Measurements from ENCODE around the gene KIF6.

The KIF6 gene

DNA sequence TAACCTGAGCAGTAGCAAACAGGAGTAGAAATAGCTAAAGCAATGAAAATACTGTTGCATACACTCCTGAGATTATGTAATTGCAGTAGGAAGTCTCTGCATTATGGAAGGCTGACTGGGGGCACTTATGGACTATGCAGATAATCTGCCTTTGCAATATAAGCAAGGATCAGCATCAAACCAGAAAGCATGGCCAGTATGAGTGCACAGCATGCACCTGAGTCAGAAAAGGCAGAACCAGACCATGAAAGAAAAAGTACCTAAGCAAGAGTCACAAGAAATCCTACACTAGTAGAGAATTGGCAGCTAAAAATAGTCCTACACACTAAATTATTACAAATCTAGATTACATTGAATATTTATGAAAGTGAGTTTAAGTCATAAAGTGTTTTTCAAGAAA is 164.3 kb downstream of the KIF6 start:
- no peak overlapping the region for H3K4me2 ChIP-seq (ENCODE audit: low read length)
- H3K9me3 ChIP-seq (replicated peaks; ENCODE audit: low read length) = no peaks in the 10 kb centered on the region
- no peak overlapping the region for H3K9ac ChIP-seq (ENCODE audit: low read depth, low read length)
- no peaks in the 10 kb centered on the region for H3K36me3 ChIP-seq (ENCODE audit: insufficient read depth, low read length)
- H3K4me3 ChIP-seq (ENCODE audit: low read length) = no peak overlapping the region
- no peaks in the 10 kb centered on the region for H3K4me1 ChIP-seq (ENCODE audit: control insufficient read depth, insufficient read depth, low read length)
- H3K27me3 ChIP-seq (ENCODE audit: control insufficient read depth, insufficient read depth, low read length) = no peaks in the 10 kb centered on the region

DNA sequence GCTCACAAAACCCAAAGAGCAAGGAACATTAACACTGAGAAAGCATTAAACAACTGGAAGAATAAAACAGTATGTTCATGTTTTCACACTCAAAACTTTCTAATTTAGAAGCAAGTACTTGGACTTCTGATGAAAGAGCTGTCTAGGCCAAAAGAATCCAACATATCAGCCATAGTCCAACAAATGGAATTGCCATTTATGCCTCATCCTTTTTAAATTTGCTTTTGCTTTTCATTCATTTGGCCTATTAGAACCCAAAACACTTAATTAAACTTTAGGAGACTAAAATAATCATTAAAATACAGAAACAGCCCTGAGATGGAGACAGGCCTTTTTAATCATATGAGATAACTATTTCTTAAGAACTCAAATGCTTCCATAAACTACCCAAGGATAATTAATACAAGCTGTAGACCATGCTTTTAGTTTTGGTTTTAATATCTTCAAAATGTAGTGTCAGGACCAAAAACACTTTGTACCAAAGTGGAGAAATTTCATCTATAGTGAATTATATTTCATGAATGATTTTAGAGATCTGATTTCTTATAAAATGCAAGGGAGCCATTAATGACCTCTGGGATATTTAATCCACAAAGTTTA is 166.5 kb downstream of the KIF6 start:
- no peaks in the 10 kb centered on the region for H3K36me3 ChIP-seq (ENCODE audit: insufficient read depth, low read length)
- H3K9ac ChIP-seq (ENCODE audit: low read depth, low read length) = no peak overlapping the region
- peaks cover 4% of the 10 kb centered on the region for H3K27me3 ChIP-seq (ENCODE audit: control insufficient read depth, insufficient read depth, low read length)
- no peaks in the 10 kb centered on the region for H3K9me3 ChIP-seq (replicated peaks; ENCODE audit: low read length)
- no peak overlapping the region for H3K4me2 ChIP-seq (ENCODE audit: low read length)
- no peaks in the 10 kb centered on the region for H3K4me1 ChIP-seq (ENCODE audit: control insufficient read depth, insufficient read depth, low read length)
- H3K4me3 ChIP-seq (ENCODE audit: low read length) = no peak overlapping the region

DNA sequence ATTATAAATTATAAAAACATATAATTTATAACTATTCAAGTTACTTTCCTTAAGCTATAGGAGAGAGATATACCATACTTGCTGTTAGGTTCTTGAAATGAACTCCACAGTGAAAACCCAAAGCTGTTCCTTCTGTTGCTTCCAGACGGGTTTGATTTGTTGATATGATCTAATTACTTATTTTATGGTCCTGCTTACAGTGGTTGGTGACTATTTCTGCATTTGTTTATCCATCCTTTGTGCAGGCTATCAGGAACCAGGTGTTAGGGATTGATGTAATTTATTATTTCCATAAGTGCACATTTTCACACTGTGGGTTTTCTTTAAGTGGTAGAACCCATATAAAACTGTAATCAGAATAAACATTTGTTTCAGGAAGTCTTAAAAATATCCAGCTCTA is 167.1 kb downstream of the KIF6 start:
- Histone ChIP-seq H3K9me3 (replicated peaks; ENCODE audit: low read length) (no peaks in the 10 kb centered on the region), H3K9ac (ENCODE audit: low read depth, low read length) (no peak overlapping the region), H3K27me3 (ENCODE audit: control insufficient read depth, insufficient read depth, low read length) (peaks cover 4% of the 10 kb centered on the region), H3K4me1 (ENCODE audit: control insufficient read depth, insufficient read depth, low read length) (no peaks in the 10 kb centered on the region), H3K36me3 (ENCODE audit: insufficient read depth, low read length) (no peaks in the 10 kb centered on the region), H3K4me2 (ENCODE audit: low read length) (no peak overlapping the region), H3K4me3 (ENCODE audit: low read length) (no peak overlapping the region)

DNA sequence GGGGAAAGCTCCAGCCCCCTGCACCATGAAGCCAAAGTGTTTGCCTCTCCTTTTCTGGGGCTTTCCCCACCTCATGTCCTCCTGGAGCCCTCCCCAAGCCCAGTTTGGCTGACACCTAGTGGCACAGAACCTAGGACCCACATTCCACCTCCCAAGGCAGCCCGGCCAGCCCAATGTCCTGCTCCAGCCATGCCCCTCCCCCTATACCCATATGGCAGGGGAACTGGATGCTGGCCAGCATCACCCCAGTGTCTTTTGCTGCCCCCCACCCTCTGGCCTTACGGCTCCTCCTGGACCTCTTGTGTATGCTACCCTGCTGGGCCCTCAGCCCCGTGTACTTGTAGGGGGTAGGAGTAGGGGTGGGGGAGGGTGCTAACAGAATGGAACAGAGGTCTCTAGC is 170.1 kb downstream of the KIF6 start:
- Histone ChIP-seq H3K27me3 (ENCODE audit: control insufficient read depth, insufficient read depth, low read length) (peaks cover 4% of the 10 kb centered on the region), H3K4me3 (ENCODE audit: low read length) (no peak overlapping the region), H3K9me3 (replicated peaks; ENCODE audit: low read length) (no peaks in the 10 kb centered on the region), H3K4me2 (ENCODE audit: low read length) (no peak overlapping the region), H3K4me1 (ENCODE audit: control insufficient read depth, insufficient read depth, low read length) (no peaks in the 10 kb centered on the region), H3K9ac (ENCODE audit: low read depth, low read length) (no peak overlapping the region), H3K36me3 (ENCODE audit: insufficient read depth, low read length) (no peaks in the 10 kb centered on the region)

DNA sequence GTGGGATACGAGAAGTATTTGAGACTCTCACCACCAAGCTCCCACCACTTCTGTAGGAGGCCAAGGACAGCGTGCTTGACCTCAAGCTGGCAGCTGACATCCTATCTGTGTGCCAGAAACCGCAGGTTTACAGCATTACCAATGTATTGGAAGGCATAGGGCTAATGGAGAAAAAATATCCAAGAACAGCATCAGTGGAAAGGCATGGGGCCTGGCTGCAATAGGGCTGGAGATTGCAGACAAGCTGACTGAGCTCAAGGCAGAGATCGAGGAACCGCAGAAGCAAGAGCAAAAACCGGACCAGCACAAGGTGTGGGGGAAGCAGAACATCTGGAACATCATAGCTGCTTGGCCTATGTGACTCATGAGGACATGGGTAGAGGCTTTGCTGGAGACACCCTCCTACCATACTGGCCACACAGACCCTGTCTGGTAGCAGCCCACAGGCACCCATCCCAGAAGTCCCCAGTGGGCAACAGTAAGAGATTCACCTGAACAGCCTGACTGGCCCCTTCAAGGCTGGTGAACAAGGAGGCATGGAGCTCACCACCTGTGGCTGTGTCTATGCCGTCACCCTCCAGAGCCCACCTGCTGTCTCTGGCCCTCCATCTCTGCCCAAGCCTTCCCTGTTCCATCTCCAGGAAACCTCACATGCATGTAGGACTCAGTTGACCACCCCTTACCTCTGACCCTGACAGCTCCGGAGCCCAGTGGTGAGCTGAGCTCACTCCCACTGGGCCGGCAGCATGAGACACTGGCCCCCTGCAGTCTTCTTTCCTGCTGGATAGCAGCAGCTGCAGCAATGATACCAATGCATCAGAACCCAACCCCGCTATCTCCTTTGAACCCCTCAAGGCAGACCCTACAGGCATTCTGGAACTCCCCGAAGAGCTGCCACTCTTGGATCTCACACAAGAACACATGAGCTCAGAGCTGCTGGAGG is 171.1 kb downstream of the KIF6 start:
- H3K27me3 ChIP-seq (ENCODE audit: control insufficient read depth, insufficient read depth, low read length) = peaks cover 4% of the 10 kb centered on the region
- no peaks in the 10 kb centered on the region for H3K36me3 ChIP-seq (ENCODE audit: insufficient read depth, low read length)
- no peak overlapping the region for H3K9ac ChIP-seq (ENCODE audit: low read depth, low read length)
- H3K9me3 ChIP-seq (replicated peaks; ENCODE audit: low read length) = no peaks in the 10 kb centered on the region
- H3K4me2 ChIP-seq (ENCODE audit: low read length) = no peak overlapping the region
- H3K4me1 ChIP-seq (ENCODE audit: control insufficient read depth, insufficient read depth, low read length) = no peaks in the 10 kb centered on the region
- H3K4me3 ChIP-seq (ENCODE audit: low read length) = no peak overlapping the region

DNA sequence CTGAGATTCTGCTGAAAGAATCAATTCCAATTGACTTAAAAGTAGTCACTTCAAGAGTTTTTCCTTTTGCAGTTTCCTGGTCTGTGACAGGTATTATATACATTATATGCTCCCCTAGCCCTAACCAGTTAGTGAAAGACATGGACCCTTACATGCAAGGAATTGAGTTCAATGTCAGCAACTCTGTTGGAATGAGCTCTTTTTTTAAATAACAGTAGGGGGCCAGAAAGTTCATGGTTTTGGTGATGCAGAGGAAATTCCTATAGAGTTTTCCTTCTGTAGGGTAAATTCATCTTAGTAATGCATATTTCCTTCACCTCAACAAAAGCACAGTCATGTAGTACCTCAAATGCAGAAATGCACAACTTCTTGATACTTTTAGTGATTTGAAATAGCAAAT is 172.2 kb downstream of the KIF6 start:
- Histone ChIP-seq H3K9ac (ENCODE audit: low read depth, low read length) (no peak overlapping the region), H3K36me3 (ENCODE audit: insufficient read depth, low read length) (no peaks in the 10 kb centered on the region)

DNA sequence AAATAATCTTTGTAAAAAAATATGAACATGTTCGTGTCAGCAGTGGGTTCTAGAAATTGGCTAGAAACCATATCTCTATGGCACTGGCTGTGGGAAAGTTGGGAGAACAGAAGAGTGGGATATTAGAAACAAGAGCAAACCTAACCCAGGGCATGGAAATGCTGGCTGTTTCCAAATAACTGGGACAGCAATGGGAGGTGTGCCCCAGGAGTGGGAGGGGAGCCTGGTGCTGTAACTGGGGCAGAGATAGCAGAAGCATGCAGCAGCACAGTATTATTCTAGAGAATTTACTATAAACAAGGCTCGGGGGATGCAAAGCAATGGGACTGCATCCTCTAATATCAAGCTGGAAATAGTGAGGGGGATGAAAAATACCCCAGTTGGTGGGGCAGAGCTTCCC is 175.0 kb downstream of the KIF6 start:
- Histone ChIP-seq H3K9me3 (replicated peaks; ENCODE audit: low read length) (no peaks in the 10 kb centered on the region), H3K4me1 (ENCODE audit: control insufficient read depth, insufficient read depth, low read length) (no peaks in the 10 kb centered on the region), H3K4me2 (ENCODE audit: low read length) (no peak overlapping the region), H3K4me3 (ENCODE audit: low read length) (no peak overlapping the region), H3K27me3 (ENCODE audit: control insufficient read depth, insufficient read depth, low read length) (peaks cover 10% of the 10 kb centered on the region), H3K9ac (ENCODE audit: low read depth, low read length) (no peak overlapping the region), H3K36me3 (ENCODE audit: insufficient read depth, low read length) (no peaks in the 10 kb centered on the region)

More for the DNA sequence above, 172.2 kb downstream of the KIF6 start:
- H3K27me3 ChIP-seq (ENCODE audit: control insufficient read depth, insufficient read depth, low read length) = peaks cover 10% of the 10 kb centered on the region
- H3K4me2 ChIP-seq (ENCODE audit: low read length) = no peak overlapping the region
- no peak overlapping the region for H3K4me3 ChIP-seq (ENCODE audit: low read length)
- no peaks in the 10 kb centered on the region for H3K4me1 ChIP-seq (ENCODE audit: control insufficient read depth, insufficient read depth, low read length)
- H3K9me3 ChIP-seq (replicated peaks; ENCODE audit: low read length) = no peaks in the 10 kb centered on the region

DNA sequence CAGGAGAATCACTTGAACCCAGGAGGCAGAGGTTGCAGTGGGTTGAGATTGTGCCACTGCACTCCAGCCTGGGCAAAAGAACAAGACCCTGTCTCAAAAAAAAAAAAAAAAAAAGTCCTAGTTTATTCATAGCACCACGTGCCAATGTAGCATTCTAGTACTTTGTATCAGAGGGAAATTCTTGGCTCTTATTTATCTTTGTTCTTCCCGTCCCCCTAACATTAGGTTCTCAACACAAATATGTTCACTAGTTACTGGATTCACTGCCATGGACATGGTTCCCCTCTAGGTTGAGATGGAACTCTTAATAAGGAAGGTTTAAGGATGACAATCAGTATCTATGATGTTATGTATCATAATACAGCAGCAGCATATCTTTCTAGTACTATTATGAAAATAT is 178.5 kb downstream of the KIF6 start:
- no peaks in the 10 kb centered on the region for H3K4me1 ChIP-seq (ENCODE audit: control insufficient read depth, insufficient read depth, low read length)
- H3K27me3 ChIP-seq (ENCODE audit: control insufficient read depth, insufficient read depth, low read length) = peaks cover 6% of the 10 kb centered on the region
- H3K4me3 ChIP-seq (ENCODE audit: low read length) = no peak overlapping the region
- H3K9ac ChIP-seq (ENCODE audit: low read depth, low read length) = no peak overlapping the region
- no peak overlapping the region for H3K4me2 ChIP-seq (ENCODE audit: low read length)
- no peaks in the 10 kb centered on the region for H3K36me3 ChIP-seq (ENCODE audit: insufficient read depth, low read length)
- H3K9me3 ChIP-seq (replicated peaks; ENCODE audit: low read length) = no peaks in the 10 kb centered on the region

DNA sequence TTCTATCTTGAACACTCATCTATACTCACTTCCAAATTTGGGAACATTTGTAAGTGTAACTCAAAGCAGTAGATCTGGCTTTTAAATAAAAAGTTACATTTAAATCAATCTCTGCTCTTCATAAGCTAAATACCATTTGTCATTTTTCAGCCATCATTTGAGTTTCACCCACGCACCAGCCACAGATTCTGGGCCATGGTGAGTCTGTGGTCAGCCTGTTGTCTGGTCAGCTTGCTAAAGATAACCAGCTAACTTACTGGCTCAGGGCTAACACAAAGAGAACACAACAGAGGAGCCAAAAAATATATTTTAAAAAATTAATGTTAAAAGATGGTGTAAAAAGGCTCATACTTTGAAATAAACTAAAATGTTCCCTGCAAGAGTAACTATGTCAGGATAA is 181.3 kb downstream of the KIF6 start:
- no peak overlapping the region for H3K9ac ChIP-seq (ENCODE audit: low read depth, low read length)
- H3K36me3 ChIP-seq (ENCODE audit: insufficient read depth, low read length) = no peaks in the 10 kb centered on the region
- H3K4me3 ChIP-seq (ENCODE audit: low read length) = no peak overlapping the region
- H3K27me3 ChIP-seq (ENCODE audit: control insufficient read depth, insufficient read depth, low read length) = peaks cover 6% of the 10 kb centered on the region
- no peaks in the 10 kb centered on the region for H3K9me3 ChIP-seq (replicated peaks; ENCODE audit: low read length)
- no peaks in the 10 kb centered on the region for H3K4me1 ChIP-seq (ENCODE audit: control insufficient read depth, insufficient read depth, low read length)
- no peak overlapping the region for H3K4me2 ChIP-seq (ENCODE audit: low read length)

DNA sequence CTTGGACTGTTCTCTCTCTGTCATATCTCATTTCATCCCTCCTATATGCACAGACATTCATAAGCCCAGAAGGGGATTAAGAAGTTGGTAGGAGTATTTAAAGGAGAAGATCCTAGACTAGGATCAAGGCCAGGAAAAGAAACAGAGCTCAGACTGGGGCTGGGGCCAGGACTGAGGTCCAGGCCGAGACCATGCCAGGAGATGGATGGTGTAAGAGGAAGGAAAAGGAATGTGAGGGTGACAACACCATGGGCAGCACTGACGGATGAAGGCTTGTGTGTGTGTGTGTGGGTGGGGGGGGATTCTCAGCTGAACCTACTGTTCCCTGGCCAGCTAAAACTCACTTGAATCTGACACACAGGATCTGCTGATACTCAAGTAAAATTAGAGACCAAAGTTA is 182.1 kb downstream of the KIF6 start:
- Histone ChIP-seq H3K9ac (ENCODE audit: low read depth, low read length) (no peak overlapping the region), H3K4me3 (ENCODE audit: low read length) (no peak overlapping the region), H3K36me3 (ENCODE audit: insufficient read depth, low read length) (no peaks in the 10 kb centered on the region)

DNA sequence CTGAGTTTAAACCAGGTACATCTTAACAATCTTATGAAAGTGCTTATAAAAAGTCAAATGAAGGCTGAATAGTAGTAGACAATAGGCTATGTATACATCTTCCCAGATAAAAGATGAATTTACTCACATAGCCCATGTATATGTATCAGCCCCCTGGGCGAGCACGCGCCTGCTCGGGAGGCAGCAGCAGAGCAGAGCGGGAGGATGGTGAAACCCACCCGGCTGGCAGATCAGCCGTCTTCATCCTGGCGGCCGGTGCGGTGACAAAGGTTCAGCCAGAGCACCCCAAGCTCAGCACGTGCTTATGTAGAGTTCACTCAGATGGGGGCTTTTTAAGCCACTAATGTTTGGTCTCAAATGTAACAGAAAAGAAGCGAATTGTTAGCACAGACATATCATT is 184.8 kb downstream of the KIF6 start:
- Histone ChIP-seq H3K4me3 (ENCODE audit: low read length) (no peak overlapping the region), H3K4me1 (ENCODE audit: control insufficient read depth, insufficient read depth, low read length) (no peaks in the 10 kb centered on the region), H3K9ac (ENCODE audit: low read depth, low read length) (no peak overlapping the region), H3K36me3 (ENCODE audit: insufficient read depth, low read length) (no peaks in the 10 kb centered on the region), H3K27me3 (ENCODE audit: control insufficient read depth, insufficient read depth, low read length) (no peaks in the 10 kb centered on the region), H3K9me3 (replicated peaks; ENCODE audit: low read length) (no peaks in the 10 kb centered on the region), H3K4me2 (ENCODE audit: low read length) (no peak overlapping the region)

More for the DNA sequence above, 182.1 kb downstream of the KIF6 start:
- H3K4me2 ChIP-seq (ENCODE audit: low read length) = no peak overlapping the region
- no peaks in the 10 kb centered on the region for H3K9me3 ChIP-seq (replicated peaks; ENCODE audit: low read length)
- no peaks in the 10 kb centered on the region for H3K27me3 ChIP-seq (ENCODE audit: control insufficient read depth, insufficient read depth, low read length)
- no peaks in the 10 kb centered on the region for H3K4me1 ChIP-seq (ENCODE audit: control insufficient read depth, insufficient read depth, low read length)
